ENCODE results near the gene FOXJ3. TPM values are rescaled to one million over a fixed set of nuclear protein-coding genes. Genes with fewer than 3 reads are reported as not detected.

The FOXJ3 gene
- total RNA-seq, 1 experiment from 2014 or later: 16.8 TPM

DNA sequence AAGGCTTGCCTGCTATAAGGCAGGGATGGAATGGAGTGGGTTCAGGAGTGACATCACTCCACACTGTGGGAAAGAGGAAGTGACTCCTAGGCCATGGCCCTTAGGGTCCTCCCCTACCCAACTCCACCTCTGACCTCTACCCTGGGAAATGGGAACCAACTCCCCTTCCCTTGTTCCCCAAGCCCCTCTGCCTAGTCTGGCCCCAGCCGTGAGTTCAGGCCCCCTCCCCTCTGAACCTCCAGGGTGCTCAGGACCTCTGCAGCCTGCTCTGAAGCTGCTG is 166.7 kb downstream of the FOXJ3 start:
- no peak for DNase-seq (ENCODE audit: low spot score)

DNA sequence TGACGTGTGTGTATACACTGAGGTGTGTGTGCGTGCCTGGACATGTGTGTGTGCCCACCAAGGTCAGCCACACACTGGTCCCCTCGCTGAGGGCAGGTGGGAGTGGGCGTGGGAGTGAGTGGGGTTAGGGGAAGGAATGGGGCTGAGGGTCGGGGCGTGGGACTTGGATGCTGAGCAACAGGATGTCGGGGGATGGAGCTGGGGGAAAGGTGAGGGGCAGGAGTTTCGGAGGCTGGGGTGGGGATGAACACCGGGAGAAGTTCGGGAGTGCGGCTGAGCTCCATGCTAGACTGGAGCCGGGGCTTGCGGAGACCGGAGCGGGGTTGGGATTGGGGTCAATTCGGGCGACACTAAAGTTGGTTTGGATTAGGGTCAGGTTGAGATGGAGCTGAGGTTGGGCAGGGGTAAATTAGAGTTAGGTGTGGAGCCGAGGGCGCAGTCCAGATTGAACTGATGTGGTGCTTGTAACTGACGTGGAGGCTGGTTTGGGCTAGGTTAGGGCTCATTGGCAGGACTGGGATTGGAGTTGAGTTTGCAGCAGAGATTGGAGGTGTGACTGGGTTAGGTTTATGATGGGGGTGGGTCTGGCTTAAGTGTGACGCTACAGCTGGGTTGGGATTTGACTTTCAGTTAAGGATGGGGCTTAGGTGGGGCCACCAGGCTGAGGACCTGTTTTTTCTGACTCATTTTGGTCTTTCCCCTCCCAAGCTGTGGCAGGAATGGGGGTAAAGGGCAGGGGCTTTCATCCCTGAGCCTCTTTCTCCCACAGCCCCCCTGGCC is 167.2 kb downstream of the FOXJ3 start:
- DNase-seq (ENCODE audit: low spot score): no peak

DNA sequence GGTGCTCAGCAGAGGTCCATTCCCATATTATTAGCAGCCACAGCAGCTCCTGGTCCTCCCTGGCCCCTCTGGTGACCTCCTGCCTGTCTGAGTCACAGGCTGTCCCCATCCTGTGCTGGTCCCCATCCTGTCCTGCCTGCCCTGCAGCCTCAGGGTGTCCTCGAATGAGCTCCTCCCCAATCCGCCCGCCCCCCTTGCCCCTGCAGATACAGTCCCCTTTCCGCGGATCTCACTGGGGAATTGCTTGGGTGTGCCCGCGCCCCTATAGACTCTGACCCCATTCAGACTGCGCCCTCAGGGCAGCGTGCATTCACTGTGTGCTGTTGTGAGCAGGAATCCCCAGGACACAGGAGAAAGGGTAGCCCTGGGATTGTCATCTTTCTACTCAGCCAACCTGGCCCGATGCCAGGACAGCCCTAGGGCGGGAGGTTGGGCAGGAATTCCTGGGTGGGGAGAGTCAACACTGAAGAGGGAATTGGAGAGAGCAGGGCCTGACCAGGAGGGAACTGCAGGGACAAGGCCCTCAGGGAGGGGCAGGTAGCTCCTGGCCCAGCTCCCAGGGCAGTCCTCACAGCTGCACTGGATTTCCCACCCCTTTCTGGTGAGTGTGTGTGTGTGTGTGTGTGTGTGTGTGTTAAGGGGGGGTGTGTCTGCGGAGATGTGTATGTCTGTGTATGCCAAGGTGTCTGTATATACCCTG is 169.4 kb downstream of the FOXJ3 start:
- DNase-seq (ENCODE audit: low spot score): peak; percentile 99

DNA sequence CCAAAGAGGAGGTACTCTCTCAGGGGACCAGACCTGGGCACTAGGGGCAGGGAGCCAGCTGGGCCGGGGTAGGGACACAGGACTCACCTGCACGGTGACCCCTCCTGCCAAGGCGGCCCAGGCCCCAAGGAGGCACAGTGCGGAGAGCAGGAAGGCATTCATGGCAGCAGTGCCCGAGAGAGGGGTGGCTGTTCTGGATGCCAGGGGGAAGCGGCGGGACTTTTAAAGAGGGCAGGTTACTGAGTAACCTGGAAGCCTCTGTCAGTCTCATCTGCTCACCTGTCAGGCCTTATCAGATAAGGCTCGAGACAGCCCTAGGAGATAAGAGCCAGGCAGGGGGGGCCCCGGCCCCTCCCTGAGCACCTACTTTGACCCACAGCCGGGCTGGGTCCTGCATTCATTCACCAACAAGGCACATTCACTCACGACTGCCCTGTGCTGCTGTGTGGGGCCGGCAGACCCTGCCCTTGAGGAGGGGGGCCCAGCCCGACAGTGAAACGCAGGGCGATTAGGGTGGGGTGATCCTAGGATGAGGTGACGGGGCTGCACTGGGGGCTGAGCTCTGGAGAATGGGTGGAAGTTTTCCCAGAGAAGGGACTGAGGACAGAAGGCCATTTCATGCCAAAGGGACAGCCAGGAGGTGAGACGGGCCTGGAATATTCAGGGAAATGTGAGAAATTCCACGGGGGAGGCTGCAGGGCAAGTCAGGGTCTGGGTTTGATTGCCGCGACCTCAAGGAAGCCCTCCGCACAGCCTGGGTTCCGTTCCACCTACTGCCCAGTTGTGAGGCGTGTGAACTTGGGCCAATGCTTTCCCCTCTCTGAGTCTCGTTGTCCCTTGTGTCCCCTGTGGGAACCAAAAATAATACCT is 170.2 kb downstream of the FOXJ3 start, which contains the start of gene GUCA2A:
Gene GUCA2A (minus strand): TSS at position 195 of the 870 bp plus-strand sequence. CDS start 33 bp downstream, at position 162.
- no peak for DNase-seq (ENCODE audit: low spot score)

DNA sequence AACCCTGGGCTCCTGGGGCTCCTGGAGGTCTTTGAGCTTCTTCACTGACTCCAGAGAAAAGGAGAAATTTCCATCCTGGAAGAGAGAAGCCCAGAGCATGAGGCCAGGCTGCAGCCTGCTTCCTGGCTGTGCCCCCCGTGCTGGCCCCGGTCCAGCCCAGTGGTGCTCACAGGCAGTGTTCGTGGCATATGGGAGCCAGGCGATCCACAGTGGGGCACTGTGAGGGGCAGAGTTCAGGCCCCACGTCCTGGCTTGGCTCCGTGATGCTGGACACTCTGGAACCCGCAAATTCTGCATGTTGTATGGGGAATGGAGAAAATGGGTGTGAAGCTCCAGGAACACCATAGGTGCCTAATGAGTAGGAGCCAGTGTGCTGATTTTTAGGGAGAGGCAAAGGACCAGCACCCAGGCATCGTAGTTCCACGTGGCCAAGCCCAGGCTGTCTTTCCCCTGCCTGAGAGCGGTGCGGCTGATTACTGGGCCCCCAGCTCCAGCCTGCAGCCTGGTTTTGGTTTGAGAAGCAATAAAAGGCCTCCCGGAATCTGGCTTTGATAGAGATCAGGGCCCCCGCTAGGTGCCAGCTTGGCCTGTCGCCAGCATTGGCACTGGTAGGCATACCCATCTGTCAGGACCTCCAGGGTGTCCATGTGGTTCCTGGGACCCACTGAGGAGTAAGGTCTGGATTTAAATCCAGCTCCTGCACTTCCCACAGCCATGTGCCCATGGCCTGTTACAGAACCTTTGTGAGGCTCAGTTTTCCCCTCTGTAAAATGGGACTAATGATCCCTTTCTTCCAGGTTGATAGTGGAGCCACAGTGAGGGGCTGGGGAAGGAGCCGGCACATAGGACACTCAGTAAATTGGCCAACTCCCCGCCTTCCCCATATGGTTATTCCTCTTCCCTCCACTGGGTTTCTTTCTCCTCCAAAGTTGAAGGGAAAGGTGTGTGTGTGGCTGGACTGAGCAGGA is 171.2 kb downstream of the FOXJ3 start:
- DNase-seq (ENCODE audit: low spot score): no peak

DNA sequence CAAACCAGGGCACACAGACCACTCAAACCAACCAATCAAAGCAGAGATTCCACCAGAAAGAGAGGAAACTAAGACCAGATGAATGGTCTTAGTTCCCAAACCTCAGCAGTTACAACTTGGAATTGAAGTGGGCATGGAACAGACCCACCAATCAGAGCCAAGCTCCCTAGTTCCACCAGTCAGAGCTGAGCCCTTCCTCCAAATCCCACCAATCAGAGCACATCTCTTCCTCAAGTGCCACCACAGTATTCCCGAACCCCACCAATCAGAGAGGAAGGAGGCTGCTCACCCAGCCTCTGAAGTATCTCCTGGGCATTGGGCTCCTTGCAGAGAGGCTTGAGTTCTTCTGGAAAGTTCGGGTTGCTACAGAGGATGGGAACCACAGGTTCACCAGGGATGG is 171.9 kb downstream of the FOXJ3 start:
- no peak for DNase-seq (ENCODE audit: low spot score)

DNA sequence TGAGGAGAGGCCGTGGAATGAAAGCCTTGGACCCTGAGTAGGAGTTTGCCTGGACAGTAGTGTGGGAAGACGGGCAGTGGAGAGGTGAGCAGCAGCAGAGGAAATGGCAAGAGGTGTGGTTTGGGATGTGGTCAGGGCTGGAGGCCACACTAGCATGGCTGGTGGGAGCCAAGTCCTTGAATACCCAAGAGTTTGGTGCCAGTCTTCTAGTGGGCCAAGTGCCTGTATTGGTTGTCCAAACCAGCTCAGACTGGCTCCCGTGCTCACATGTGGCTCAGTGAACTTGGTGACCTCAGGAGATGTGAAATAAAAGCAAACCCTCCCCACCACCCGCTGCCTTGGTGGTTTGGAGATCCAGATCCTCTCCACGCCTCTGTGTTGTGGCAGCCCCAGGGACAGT is 172.9 kb downstream of the FOXJ3 start:
- no peak for DNase-seq (ENCODE audit: low spot score)

DNA sequence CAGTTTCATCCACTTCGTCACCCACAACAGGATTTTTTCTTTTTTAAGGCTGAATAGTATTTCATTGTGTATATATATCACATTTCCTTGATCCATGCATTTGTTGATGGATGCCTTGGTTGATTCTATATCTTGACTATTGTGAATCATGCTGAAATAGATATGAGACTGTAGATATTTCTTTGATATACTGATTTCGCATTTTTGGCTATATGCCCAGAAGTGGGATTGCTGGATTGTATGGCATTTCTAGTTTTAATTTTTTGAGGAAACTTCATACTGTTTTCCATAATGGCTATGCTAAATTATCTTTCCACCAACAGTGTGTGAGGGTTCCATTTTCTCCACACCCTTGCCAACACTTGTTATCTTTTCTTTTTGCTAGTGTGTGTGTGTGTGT is 176.8 kb downstream of the FOXJ3 start:
- DNase-seq (ENCODE audit: low spot score): no peak

DNA sequence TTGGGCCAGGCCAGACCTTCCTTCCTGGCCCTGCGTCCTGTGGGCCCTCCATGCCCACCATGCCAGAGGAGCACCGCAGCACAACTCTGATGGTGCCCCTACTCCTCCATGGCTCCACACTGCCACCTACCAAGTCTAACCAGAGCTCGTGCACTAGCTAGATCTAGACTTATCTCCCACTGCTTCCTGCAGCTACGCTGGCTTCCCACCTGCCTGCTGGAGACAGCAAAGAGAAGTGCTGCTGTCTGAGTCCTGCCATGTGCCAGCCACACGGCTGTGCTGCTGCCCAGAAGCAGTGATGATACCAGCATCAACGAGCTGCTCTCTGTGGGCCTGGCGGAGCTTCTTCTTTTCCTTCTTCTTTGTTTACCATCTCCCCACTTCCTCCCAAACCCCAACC is 177.4 kb downstream of the FOXJ3 start:
- DNase-seq (ENCODE audit: low spot score): peak; percentile 30

DNA sequence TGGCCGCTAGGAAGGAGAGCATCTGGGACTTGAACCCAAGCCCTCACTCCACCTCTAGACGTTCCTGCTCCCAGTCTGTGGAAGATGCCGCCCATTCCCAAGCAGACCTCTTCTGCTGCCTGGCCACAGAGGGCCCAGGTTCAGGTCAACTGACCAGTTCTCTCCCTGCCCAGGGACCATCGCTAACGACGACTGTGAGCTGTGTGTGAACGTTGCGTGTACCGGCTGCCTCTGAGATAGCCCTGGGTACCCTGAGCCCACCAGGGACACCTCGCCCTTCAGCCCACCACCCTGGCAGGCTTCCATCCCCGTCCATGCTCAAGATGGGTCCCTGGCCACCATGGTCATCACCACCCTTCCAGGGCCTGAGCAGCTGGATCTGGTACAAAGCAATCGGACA is 179.7 kb downstream of the FOXJ3 start:
- DNase-seq (ENCODE audit: low spot score): no peak

DNA sequence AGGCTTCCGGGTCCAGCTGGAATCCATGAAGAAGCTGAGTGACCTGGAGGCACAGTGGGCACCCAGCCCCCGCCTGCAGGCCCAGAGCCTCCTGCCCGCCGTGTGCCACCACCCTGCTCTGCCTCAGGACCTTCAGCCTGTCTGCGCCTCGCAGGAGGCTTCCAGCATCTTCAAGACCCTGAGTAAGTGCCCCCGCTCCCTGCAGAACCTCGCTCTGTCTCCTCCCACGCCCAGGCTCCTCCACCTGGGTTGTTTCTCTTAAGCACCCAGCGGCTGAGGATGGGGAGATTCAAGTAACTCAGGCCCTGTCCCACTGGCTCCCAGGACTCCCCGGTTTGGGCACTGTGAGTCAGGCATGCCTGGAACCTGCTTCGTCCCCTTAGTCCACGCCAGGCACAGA is 180.3 kb downstream of the FOXJ3 start:
- no peak for DNase-seq (ENCODE audit: low spot score)

DNA sequence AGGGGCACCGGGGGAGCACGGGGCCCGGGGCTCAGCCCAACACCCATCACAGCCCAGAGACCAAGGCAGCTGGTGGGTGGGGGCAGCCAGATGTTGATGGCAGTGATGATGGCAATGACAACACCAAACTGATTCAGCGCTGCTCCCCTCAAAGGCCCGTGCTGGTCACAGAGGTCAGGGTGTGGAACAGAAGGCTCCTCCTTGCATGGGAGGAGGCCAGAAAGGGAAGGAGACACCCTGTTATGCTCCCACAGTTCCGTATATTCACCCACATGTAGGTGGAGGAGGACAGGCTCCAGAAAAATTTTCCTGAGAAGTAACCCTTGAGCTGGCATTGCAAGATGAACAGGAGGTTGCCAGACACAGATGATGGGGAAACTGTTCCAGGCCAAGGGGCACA is 181.4 kb downstream of the FOXJ3 start:
- DNase-seq (ENCODE audit: low spot score): no peak

DNA sequence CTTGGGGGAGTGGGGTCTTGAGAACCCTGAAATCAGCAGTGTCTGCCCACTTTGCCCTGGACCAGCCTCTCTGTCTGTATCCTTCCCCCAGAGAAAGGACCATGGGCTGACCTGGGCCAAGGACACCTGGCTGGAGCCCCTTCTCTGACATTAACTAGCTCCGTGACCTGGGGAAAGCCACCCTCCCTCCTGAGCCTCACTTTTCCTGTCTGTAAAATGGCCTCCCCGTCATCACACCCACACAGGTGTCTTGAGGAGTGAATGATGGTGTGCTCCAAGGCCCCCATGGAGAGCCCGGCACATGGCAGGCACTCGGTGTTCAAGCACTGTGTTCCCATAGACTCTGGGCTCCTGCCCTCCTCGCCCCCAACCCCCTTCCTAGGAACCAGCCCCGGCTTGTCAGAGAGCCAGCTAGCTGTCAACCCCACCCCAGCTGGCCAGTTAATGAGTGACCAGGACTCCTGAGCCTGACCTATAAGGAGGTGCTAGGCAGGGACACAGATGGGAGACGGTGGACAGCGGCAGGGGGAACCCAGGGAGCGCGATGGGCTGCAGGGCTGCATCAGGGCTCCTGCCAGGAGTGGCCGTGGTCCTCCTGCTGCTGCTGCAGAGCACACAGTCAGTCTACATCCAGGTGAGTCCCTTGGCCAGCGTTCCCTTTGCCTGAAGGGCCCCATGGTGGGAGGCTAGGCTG is 182.0 kb downstream of the FOXJ3 start, which contains the start of gene GUCA2B:
Gene GUCA2B (plus strand): TSS at position 504 of the 694 bp plus-strand sequence. CDS start 41 bp downstream, at position 545.
- no peak for DNase-seq (ENCODE audit: low spot score)

DNA sequence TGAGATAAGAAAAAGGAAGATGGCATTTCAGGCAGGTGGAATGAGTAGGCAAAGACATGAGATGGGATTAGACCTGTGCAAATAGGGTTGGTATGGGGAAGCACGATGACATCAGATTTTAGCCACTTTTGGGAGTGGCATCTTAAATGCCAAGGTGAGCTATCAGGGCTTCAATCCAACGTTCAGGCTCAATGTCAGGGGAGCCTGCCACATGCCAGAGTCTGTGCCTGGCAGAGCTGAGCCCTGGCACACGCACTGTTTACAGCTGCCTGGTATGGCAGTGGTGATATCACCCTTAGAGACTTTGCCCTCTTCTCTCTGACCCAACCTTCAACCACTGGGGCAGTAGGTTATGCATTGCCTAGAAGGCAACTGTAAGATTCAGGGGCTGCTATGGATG is 182.9 kb downstream of the FOXJ3 start:
- no peak for DNase-seq (ENCODE audit: low spot score)

DNA sequence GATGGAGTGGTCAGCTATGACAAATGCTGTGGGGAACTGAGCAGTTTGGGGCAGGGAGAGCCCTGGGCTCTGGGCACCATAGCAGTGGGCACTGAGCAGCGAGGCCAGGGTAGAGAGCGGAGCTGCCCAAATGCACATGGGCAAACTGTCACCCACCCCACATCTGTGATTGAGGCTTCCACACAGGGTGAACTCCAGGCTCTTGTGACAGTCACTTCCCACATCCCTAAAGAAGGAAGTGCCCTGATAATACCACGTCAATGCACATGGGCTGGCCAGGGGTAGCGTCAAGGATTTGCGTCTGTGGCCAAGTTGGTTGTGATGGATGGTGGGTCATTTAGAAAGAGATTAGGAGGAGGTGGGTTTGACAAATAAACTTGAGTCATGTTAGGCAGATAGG is 184.4 kb downstream of the FOXJ3 start:
- DNase-seq (ENCODE audit: low spot score): no peak

DNA sequence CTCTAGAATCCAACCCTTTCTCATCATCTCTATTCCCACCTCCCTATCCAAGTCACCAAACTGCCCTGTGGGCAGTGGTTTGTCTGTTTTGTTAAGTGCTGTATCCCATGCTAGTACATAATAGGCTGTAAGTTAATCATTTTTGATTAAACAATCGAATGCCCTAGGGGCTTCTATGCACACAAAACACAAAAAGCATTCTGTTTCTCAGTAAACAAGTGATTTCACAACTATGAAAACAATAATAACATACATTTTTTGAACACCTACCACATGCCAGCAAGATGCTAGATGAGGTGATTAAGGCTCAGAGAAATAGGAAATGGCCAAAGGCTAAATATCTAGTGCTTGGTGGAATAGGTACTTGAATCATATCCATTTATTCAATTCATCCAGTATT is 186.9 kb downstream of the FOXJ3 start:
- no peak for DNase-seq (ENCODE audit: low spot score)

DNA sequence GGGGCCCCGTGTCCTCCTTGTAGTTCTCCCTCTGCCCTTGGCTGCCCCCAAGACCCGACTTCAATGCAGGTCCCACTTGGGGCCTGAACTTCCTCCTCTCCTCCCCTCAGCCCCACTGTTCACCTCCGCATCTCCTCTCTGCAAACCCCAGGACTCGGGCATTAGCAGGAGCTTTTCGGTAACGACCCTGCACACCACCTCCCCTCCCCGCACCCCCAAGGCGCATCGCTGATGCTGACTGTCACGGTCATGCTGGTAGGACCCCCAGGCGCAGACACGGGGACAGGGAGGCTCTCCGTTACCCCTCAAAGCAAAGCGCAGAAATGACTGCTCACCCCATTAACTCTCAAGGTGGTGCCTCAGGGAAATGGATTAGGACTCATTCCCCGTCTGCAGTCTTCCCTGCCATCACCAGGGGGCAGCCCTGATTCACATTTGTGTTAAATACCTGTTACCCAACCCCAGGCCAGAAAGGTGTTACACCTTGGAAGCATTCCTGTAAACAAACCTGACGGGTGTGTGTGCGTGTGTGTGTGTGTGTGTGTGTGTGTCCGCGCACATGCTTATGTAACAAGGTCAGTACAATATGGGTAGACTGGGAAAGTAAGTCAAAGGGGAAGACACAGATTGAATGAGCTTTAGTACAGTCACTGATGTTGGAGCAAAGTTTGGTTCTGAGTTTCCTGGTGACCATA is 188.3 kb downstream of the FOXJ3 start:
- DNase-seq (ENCODE audit: low spot score): peak; percentile 95

DNA sequence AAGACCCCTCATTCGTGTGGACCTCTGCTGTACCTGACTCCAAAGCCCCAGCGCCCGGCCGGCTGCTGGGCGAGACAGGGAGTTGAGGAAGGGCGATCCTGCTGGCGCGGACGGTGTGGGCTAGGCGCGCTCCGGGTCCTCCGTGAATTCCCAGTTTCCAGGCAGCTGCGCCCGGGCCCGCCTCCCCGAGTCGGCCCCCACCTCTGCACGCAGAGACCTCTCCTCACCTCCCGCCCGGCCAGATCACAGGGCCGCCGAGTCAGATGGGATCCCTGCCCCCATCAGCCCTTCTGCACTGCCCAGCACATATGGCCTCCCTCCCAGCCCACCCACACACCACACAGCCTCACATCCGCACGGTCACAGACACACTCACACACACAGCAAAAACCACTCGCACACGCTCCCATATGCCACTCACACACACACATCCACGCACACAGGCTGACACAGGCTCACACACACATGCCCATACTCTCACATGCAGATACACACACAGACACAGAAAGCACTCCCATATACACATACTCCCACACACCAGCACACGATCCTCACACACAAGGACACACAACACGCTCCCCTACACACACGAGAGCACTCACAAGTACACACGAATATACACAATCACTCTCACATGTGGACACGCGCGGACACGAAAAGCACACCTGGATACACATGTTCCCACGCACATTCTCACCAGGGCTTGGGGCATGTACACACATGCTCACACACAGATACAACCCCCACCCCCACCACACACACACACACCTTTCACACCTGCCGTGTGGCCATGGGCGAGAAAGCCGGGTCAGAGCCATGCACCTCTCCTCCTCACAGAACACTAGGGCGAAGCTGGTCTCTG is 189.0 kb downstream of the FOXJ3 start:
- DNase-seq (ENCODE audit: low spot score): no peak

DNA sequence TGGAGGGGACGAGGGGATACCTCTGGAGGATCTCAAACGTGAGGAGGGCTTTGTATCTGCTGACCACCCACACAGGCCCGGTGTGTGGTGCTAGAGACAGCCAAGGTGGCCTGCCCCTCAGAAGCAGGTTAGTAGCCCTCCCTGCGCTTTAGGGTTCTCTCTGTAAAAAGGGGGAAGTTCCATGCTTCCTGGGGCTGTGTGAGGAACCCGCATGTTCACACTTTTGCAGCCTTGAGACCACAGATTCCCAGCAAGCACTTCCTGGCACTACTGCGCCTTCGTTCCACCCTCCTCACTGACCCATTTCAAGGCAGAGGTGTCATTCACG is 189.7 kb downstream of the FOXJ3 start:
- no peak for DNase-seq (ENCODE audit: low spot score)
